GM12878 (cell line): ENCODE measurements around the gene CSMD2.

Source experiments
- CTCF ChIP-seq, 3 experiments: IDR thresholded peaks in 2 of 3; conservative IDR thresholded peaks in 1 of 3; 2 replicates each; pipeline ENCODE4 v1.5.1; 2011; ENCODE audit warnings: low read depth in 3 of 3, low read length in 3 of 3, mild to moderate bottlenecking in 3 of 3, control low read depth in 2 of 3, moderate library complexity in 2 of 3, inconsistent platforms in 1 of 3, mixed read lengths in 1 of 3; ENCODE audit not compliant: control insufficient read depth in 2 of 3, insufficient read depth in 1 of 3; ENCODE audit errors: extremely low read depth in 1 of 3
- EP300 ChIP-seq, 2 experiments: fragments of 150-350 bp in 1 of 2; IDR thresholded peaks; 2 replicates each; pipeline ENCODE4 v1.6.1; 2011 to 2012; ENCODE audit warnings: low read depth in 2 of 2, low read length in 2 of 2, borderline replicate concordance in 1 of 2, improper control_type of control experiment in 1 of 2, inconsistent platforms in 1 of 2; ENCODE audit not compliant: control insufficient read depth in 1 of 2
- HDAC2 ChIP-seq: fragments of 200-600 bp; sonication (generic); IDR thresholded peaks from 2 replicates; pipeline ENCODE4 v1.6.1; 2017
- HDAC6 ChIP-seq: fragments of 200-600 bp; sonication (generic); IDR thresholded peaks from one replicate; pipeline ENCODE4 v1.8.0; 2017; ENCODE audit warnings: antibody characterized with exemption; ENCODE audit not compliant: unreplicated experiment
- MTA3 ChIP-seq: IDR thresholded peaks from 2 replicates; pipeline ENCODE4 v1.6.1; 2012; ENCODE audit warnings: low read length, inconsistent platforms, borderline replicate concordance
- MXI1 ChIP-seq: fragments of 150-350 bp; IDR thresholded peaks from 2 replicates; pipeline ENCODE4 v1.6.1; 2011; ENCODE audit warnings: low read depth, mild to moderate bottlenecking, inconsistent platforms, low read length, improper control_type of control experiment
- NR2C2 ChIP-seq: IDR thresholded peaks from 2 replicates; pipeline ENCODE4 v1.6.1; 2011; ENCODE audit warnings: borderline replicate concordance, low read depth; ENCODE audit not compliant: control insufficient read depth, insufficient read length
- PBX3 ChIP-seq: IDR thresholded peaks from 2 replicates; pipeline ENCODE4 v1.6.1; 2011; ENCODE audit warnings: mild to moderate bottlenecking, low read depth, low read length, moderate library complexity; ENCODE audit not compliant: insufficient replicate concordance
- POLR2AphosphoS5 ChIP-seq: IDR thresholded peaks from 2 replicates; pipeline ENCODE4 v1.6.1; 2011; ENCODE audit warnings: mild to moderate bottlenecking, low read length, inconsistent platforms
- RAD51 ChIP-seq: fragments of 450-650 bp; IDR thresholded peaks from 2 replicates; pipeline ENCODE4 v1.6.1; 2016; ENCODE audit warnings: moderate library complexity, mild to moderate bottlenecking, inconsistent platforms

- no peak for TF ChIP-seq CTCF (IDR thresholded peaks at IDR 0.05 in 2 of 3, conservative IDR thresholded peaks at IDR 0.05 in 1 of 3; ENCODE audit: control insufficient read depth in 2 of 3, extremely low read depth in 1 of 3, insufficient read depth in 1 of 3, low read depth in 3 of 3, low read length in 3 of 3)
- no peak for TF ChIP-seq MXI1
- no peak for TF ChIP-seq EP300 (IDR thresholded peaks at IDR 0.05; ENCODE audit: borderline replicate concordance in 1 of 2, control insufficient read depth in 1 of 2, low read depth in 2 of 2, low read length in 2 of 2)
- TF ChIP-seq POLR2AphosphoS5, result no peak
- TF ChIP-seq RAD51, result no peak
- TF ChIP-seq NR2C2, result no peak
- TF ChIP-seq HDAC2, result no peak
- no peak for TF ChIP-seq PBX3
- no peak for TF ChIP-seq HDAC6
- TF ChIP-seq MTA3, result no peak
Observed at GRCh38 chr1:33468967-33469366, 696.1 kb downstream of the CSMD2 start.
